ENCODE results near the gene CD226.
A peak's percentile ranks its signal among the peaks of the same experiment; 100 is the strongest.
"Not testable (repeated sequence)": the region's sequence is repeated elsewhere in the genome, so short reads cannot be mapped to it uniquely, and the experiment has no call there.

Gene CD226

GRCh38 chr18:69906765-69907164 is 40.9 kb downstream of the CD226 start:
- 96% methylated on average over 6 of the region's 7 CpGs for WGBS
- Histone ChIP-seq H3K4me3 (ENCODE audit: insufficient read depth in 1 of 2, low read depth in 1 of 2, low read length in 2 of 2) (no peak overlapping the region), H2BK15ac (ENCODE audit: low read depth, poor library complexity, severe bottlenecking) (no peak overlapping the region), H2BK5ac (ENCODE audit: low read depth, low read length, poor library complexity, severe bottlenecking) (no peak overlapping the region), H2BK120ac (ENCODE audit: low read depth, low read length) (no peak overlapping the region), H3K9ac (ENCODE audit: low read length) (no peak overlapping the region), H3K27ac (ENCODE audit: low read length, poor library complexity, severe bottlenecking) (no peak overlapping the region), H3K14ac (ENCODE audit: low read length in 2 of 2) (no peak overlapping the region), H3K4me1 (ENCODE audit: control insufficient read depth, insufficient read depth, low read depth, low read length) (no peaks in the 10 kb centered on the region), H2BK12ac (ENCODE audit: low read length in 2 of 2) (no peak overlapping the region), H2AK5ac (ENCODE audit: low read length, severe bottlenecking) (no peak overlapping the region), H3K4me2 (ENCODE audit: low read length, poor library complexity, severe bottlenecking) (no peak overlapping the region), H3K9me3 (ENCODE audit: control insufficient read depth, low read length) (no peaks in the 10 kb centered on the region), H3K18ac (ENCODE audit: low read depth in 1 of 2, low read length in 2 of 2) (no peak overlapping the region), H3K4ac (ENCODE audit: low read depth in 1 of 2, low read length in 2 of 2) (no peak overlapping the region), H4K91ac (ENCODE audit: low read length) (no peak overlapping the region), H3K23ac (ENCODE audit: low read length in 2 of 2) (no peak overlapping the region), H3K36me3 (ENCODE audit: control insufficient read depth in 1 of 2, insufficient read depth in 2 of 2, low read depth in 1 of 2, low read length in 2 of 2) (no peaks in the 10 kb centered on the region), H3K79me1 (replicated peaks; ENCODE audit: low read length, poor library complexity, severe bottlenecking) (no peaks in the 10 kb centered on the region), H3K27me3 (ENCODE audit: control insufficient read depth in 1 of 2, insufficient read depth in 1 of 2, low read length in 2 of 2) (no peaks in the 10 kb centered on the region), H2AFZ (ENCODE audit: low read depth, low read length) (no peak overlapping the region), H4K8ac (ENCODE audit: low read length) (no peak overlapping the region)
- no peak for DNase-seq

- Histone ChIP-seq H3K4ac (ENCODE audit: low read depth in 1 of 2, low read length in 2 of 2) (no peak overlapping the region), H3K79me1 (replicated peaks; ENCODE audit: low read length, poor library complexity, severe bottlenecking) (no peaks in the 10 kb centered on the region), H3K4me3 (ENCODE audit: insufficient read depth in 1 of 2, low read depth in 1 of 2, low read length in 2 of 2) (no peak overlapping the region), H2BK5ac (ENCODE audit: low read depth, low read length, poor library complexity, severe bottlenecking) (no peak overlapping the region), H3K9me3 (ENCODE audit: control insufficient read depth, low read length) (no peaks in the 10 kb centered on the region), H3K23ac (ENCODE audit: low read length in 2 of 2) (no peak overlapping the region), H3K14ac (ENCODE audit: low read length in 2 of 2) (no peak overlapping the region), H3K9ac (ENCODE audit: low read length) (no peak overlapping the region), H2BK15ac (ENCODE audit: low read depth, poor library complexity, severe bottlenecking) (no peak overlapping the region), H2BK12ac (ENCODE audit: low read length in 2 of 2) (no peak overlapping the region), H3K27ac (ENCODE audit: low read length, poor library complexity, severe bottlenecking) (no peak overlapping the region), H3K27me3 (ENCODE audit: control insufficient read depth in 1 of 2, insufficient read depth in 1 of 2, low read length in 2 of 2) (no peaks in the 10 kb centered on the region), H4K91ac (ENCODE audit: low read length) (no peak overlapping the region), H2AFZ (ENCODE audit: low read depth, low read length) (no peak overlapping the region), H3K4me1 (ENCODE audit: control insufficient read depth, insufficient read depth, low read depth, low read length) (no peaks in the 10 kb centered on the region), H3K4me2 (ENCODE audit: low read length, poor library complexity, severe bottlenecking) (no peak overlapping the region), H4K8ac (ENCODE audit: low read length) (no peak overlapping the region), H2BK120ac (ENCODE audit: low read depth, low read length) (no peak overlapping the region), H2AK5ac (ENCODE audit: low read length, severe bottlenecking) (no peak overlapping the region), H3K18ac (ENCODE audit: low read depth in 1 of 2, low read length in 2 of 2) (no peak overlapping the region), H3K36me3 (ENCODE audit: control insufficient read depth in 1 of 2, insufficient read depth in 2 of 2, low read depth in 1 of 2, low read length in 2 of 2) (no peaks in the 10 kb centered on the region)
- 100% methylated on average over 2 of the region's 2 CpGs for WGBS
- no peak for DNase-seq
Observed at GRCh38 chr18:69900941-69901340, 46.7 kb downstream of the CD226 start.

GRCh38 chr18:69899154-69899923 is 48.3 kb downstream of the CD226 start:
- H4K91ac ChIP-seq (ENCODE audit: low read length); H3K79me1 ChIP-seq (replicated peaks; ENCODE audit: low read length, poor library complexity, severe bottlenecking); H2AK5ac ChIP-seq (ENCODE audit: low read length, severe bottlenecking); H3K9ac ChIP-seq (ENCODE audit: low read length); H2BK120ac ChIP-seq (ENCODE audit: low read depth, low read length); H3K9me3 ChIP-seq (ENCODE audit: control insufficient read depth, low read length); H2BK15ac ChIP-seq (ENCODE audit: low read depth, poor library complexity, severe bottlenecking); H3K4ac ChIP-seq (ENCODE audit: low read depth in 1 of 2, low read length in 2 of 2); H3K27ac ChIP-seq (ENCODE audit: low read length, poor library complexity, severe bottlenecking); H3K4me1 ChIP-seq (ENCODE audit: control insufficient read depth, insufficient read depth, low read depth, low read length); H3K4me3 ChIP-seq (ENCODE audit: insufficient read depth in 1 of 2, low read depth in 1 of 2, low read length in 2 of 2); H3K36me3 ChIP-seq (ENCODE audit: control insufficient read depth in 1 of 2, insufficient read depth in 2 of 2, low read depth in 1 of 2, low read length in 2 of 2); DNase-seq; H3K27me3 ChIP-seq (ENCODE audit: control insufficient read depth in 1 of 2, insufficient read depth in 1 of 2, low read length in 2 of 2); H2AFZ ChIP-seq (ENCODE audit: low read depth, low read length); H3K4me2 ChIP-seq (ENCODE audit: low read length, poor library complexity, severe bottlenecking); H2BK5ac ChIP-seq (ENCODE audit: low read depth, low read length, poor library complexity, severe bottlenecking); H2BK12ac ChIP-seq (ENCODE audit: low read length in 2 of 2); H4K8ac ChIP-seq (ENCODE audit: low read length): not testable (repeated sequence)
- H3K18ac ChIP-seq (ENCODE audit: low read depth in 1 of 2, low read length in 2 of 2), result peak overlapping the region in 1 of 2 experiments; percentile 29
- H3K23ac ChIP-seq (ENCODE audit: low read length in 2 of 2), result peak overlapping the region in 1 of 2 experiments; percentile 59
- H3K14ac ChIP-seq (ENCODE audit: low read length in 2 of 2), result peak overlapping the region in 1 of 2 experiments; percentile 83
- 84% methylated on average over 3 of the region's 4 CpGs for WGBS

DNA sequence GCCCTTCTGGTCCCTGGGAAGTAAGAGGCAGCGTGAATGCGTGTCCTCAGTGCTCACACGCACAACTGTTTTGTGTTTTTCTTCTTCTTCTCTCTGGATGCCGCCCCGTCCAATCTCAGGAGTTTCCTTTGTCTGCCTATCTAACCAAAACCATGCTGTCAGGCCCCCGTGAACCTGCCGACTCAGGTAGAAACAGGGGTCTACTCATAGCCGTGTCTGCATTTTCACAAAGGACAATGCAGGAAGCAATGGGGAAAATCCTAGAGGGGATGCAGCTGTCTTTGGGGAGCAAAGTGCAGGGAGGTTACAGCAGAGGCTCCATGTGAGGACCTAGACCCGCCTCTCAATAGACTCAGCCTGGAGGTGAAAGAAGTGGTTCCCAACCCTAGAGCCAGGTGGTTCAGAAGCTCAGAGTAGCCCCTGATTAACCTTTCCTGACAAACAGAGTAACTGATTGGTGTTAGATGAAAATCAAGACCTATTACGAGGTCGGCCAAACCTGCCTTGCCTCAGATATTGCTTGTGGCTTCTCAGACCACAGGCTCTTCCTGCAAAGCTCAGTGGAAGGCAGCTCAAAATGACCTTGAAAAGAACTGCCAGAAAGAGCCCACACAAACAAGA is 49.3 kb downstream of the CD226 start:
- H3K4me2 ChIP-seq (ENCODE audit: low read length, poor library complexity, severe bottlenecking), result no peak overlapping the region
- H3K79me1 ChIP-seq (replicated peaks; ENCODE audit: low read length, poor library complexity, severe bottlenecking), result no peaks in the 10 kb centered on the region
- DNase-seq, result no peak
- no peak overlapping the region for H3K27ac ChIP-seq (ENCODE audit: low read length, poor library complexity, severe bottlenecking)
- H3K23ac ChIP-seq (ENCODE audit: low read length in 2 of 2), result no peak overlapping the region
- H2BK120ac ChIP-seq (ENCODE audit: low read depth, low read length), result no peak overlapping the region
- no peak overlapping the region for H2BK12ac ChIP-seq (ENCODE audit: low read length in 2 of 2)
- no peak overlapping the region for H3K4me3 ChIP-seq (ENCODE audit: insufficient read depth in 1 of 2, low read depth in 1 of 2, low read length in 2 of 2)
- no peak overlapping the region for H3K9ac ChIP-seq (ENCODE audit: low read length)
- H3K4me1 ChIP-seq (ENCODE audit: control insufficient read depth, insufficient read depth, low read depth, low read length), result no peaks in the 10 kb centered on the region
- no peak overlapping the region for H4K8ac ChIP-seq (ENCODE audit: low read length)
- no peak overlapping the region for H2AFZ ChIP-seq (ENCODE audit: low read depth, low read length)
- no peak overlapping the region for H3K14ac ChIP-seq (ENCODE audit: low read length in 2 of 2)
- H3K36me3 ChIP-seq (ENCODE audit: control insufficient read depth in 1 of 2, insufficient read depth in 2 of 2, low read depth in 1 of 2, low read length in 2 of 2), result no peaks in the 10 kb centered on the region
- H4K91ac ChIP-seq (ENCODE audit: low read length), result no peak overlapping the region
- no peak overlapping the region for H2BK15ac ChIP-seq (ENCODE audit: low read depth, poor library complexity, severe bottlenecking)
- H3K18ac ChIP-seq (ENCODE audit: low read depth in 1 of 2, low read length in 2 of 2), result no peak overlapping the region
- no peak overlapping the region for H2BK5ac ChIP-seq (ENCODE audit: low read depth, low read length, poor library complexity, severe bottlenecking)
- H2AK5ac ChIP-seq (ENCODE audit: low read length, severe bottlenecking), result no peak overlapping the region
- WGBS, result 85% methylated on average over 11 of the region's 11 CpGs
- no peaks in the 10 kb centered on the region for H3K27me3 ChIP-seq (ENCODE audit: control insufficient read depth in 1 of 2, insufficient read depth in 1 of 2, low read length in 2 of 2)
- no peaks in the 10 kb centered on the region for H3K9me3 ChIP-seq (ENCODE audit: control insufficient read depth, low read length)
- no peak overlapping the region for H3K4ac ChIP-seq (ENCODE audit: low read depth in 1 of 2, low read length in 2 of 2)
